ENCODE results near the gene HERC2.
"Not testable (repeated sequence)": the region's sequence is repeated elsewhere in the genome, so short reads cannot be mapped to it uniquely, and the experiment has no call there.

Gene HERC2

DNA sequence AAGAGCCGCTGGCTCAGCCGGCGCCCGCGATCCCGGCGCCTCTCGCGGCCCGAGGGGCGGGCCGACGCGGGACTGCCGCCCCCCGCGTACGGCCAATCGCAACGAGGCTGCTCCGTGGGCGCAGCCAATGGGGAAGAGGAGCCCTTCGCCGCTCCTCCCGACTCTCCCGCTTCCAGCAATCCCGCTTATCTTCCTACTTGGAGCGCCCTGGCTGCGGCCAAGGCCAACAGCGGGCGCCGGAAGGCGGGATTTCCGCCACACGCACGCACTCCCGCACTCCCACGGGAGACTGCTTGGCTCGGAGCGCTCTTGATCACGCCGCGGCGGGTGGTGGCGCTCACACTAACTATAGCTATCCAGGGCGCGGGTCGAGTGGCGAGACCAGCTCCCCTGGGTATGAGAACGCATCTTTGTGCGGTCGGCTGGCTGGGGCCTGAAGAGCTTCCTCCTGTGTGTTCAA, at the start of gene HERC2:
Gene HERC2, minus strand, starts transcription at position 51 of the 460 bp plus-strand sequence. CDS start 746 bp downstream, outside the sequence.
- not testable (repeated sequence) for DNase-seq (ENCODE audit: low read depth)
- peak within 1 kb of the TSS; percentile 49 for H3K4me3 ChIP-seq (ENCODE audit: low read length)

- DNase-seq (ENCODE audit: low read depth); H3K4me3 ChIP-seq (ENCODE audit: low read length): not testable (repeated sequence)
These were observed 43.5 kb upstream of the HERC2 start for GRCh38 chr15:28365502-28365901.

- not testable (repeated sequence) for DNase-seq (ENCODE audit: low read depth); H3K4me3 ChIP-seq (ENCODE audit: low read length)
These were observed 36.0 kb upstream of the HERC2 start, which contains the start of gene GOLGA6L24 for GRCh38 chr15:28357984-28358383. TSS of gene GOLGA6L24 (minus strand) at chr15:28358084. CDS start at chr15:28358023, 61 bp downstream.

GRCh38 chr15:28321358-28322078, 461 bp downstream of the HERC2 start:
- peak overlapping the region; percentile 49 for H3K4me3 ChIP-seq (ENCODE audit: low read length)

GRCh38 chr15:28319725-28320124, 2.3 kb downstream of the HERC2 start:
- not testable (repeated sequence) for H3K4me3 ChIP-seq (ENCODE audit: low read length); DNase-seq (ENCODE audit: low read depth)

More at GRCh38 chr15:28321358-28322078, 461 bp downstream of the HERC2 start:
- DNase-seq (ENCODE audit: low read depth), result not testable (repeated sequence)

GRCh38 chr15:28318828-28319227, 3.2 kb downstream of the HERC2 start:
- DNase-seq (ENCODE audit: low read depth), result not testable (repeated sequence)

GRCh38 chr15:28318122-28318521, 3.9 kb downstream of the HERC2 start:
- DNase-seq (ENCODE audit: low read depth), result not testable (repeated sequence)

More at GRCh38 chr15:28318828-28319227, 3.2 kb downstream of the HERC2 start:
- not testable (repeated sequence) for H3K4me3 ChIP-seq (ENCODE audit: low read length)

GRCh38 chr15:28316958-28317357, 5.0 kb downstream of the HERC2 start:
- not testable (repeated sequence) for DNase-seq (ENCODE audit: low read depth); H3K4me3 ChIP-seq (ENCODE audit: low read length)

More at GRCh38 chr15:28318122-28318521, 3.9 kb downstream of the HERC2 start:
- not testable (repeated sequence) for H3K4me3 ChIP-seq (ENCODE audit: low read length)

DNA sequence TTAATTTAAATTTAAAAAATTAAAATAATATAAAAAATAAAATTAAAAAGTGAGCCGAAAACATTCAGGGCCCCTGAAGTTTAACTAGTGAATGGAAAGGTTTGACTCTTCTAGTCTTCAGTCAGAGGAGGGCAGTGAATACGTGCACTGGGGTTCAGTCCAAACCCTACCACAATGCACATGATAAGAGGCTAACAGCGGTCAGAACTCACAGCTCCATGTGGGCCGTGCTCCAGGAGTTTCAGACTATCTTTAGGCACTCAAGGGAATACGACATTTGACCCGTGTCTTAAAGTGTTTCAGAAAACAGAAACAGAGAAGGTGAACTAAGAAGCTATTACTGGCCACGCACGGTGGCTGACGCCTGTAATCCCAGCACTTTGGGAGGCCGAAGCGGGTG, 11.5 kb downstream of the HERC2 start:
- not testable (repeated sequence) for DNase-seq (ENCODE audit: low read depth); H3K4me3 ChIP-seq (ENCODE audit: low read length)

GRCh38 chr15:28308718-28309117, 13.3 kb downstream of the HERC2 start:
- DNase-seq (ENCODE audit: low read depth); H3K4me3 ChIP-seq (ENCODE audit: low read length): not testable (repeated sequence)

DNA sequence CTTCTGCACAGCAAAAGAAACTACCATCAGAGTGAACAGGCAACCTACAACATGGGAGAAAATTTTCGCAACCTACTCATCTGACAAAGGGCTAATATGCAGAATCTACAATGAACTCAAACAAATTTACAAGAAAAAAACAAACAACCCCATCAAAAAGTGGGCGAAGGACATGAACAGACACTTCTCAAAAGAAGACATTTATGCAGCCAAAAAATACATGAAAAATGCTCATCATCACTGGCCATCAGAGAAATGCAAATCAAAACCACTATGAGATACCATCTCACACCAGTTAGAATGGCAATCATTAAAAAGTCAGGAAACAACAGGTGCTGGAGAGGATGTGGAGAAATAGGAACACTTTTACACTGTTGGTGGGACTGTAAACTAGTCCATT, 16.3 kb downstream of the HERC2 start:
- not testable (repeated sequence) for H3K4me3 ChIP-seq (ENCODE audit: low read length)

DNA sequence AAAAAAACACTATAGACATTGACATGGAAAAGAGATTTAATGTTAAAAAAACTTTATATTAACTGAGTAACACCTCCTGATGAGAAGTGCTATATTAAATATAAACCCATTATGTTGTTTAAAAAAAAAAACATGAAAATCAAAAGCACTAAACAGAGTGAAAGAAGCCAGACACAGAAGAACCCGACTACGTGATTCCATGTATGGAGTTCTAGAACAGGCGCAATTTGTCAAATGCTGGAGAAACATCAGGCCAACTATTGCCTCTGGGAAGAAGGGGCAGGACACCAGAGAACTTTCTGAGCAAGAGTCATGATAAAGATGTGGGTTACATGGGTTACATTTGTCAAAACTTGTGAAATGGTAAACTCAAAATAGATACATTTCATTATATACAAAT, 24.5 kb downstream of the HERC2 start:
- H3K4me3 ChIP-seq (ENCODE audit: low read length); DNase-seq (ENCODE audit: low read depth): not testable (repeated sequence)

More for the DNA sequence above, 16.3 kb downstream of the HERC2 start:
- DNase-seq (ENCODE audit: low read depth), result not testable (repeated sequence)

GRCh38 chr15:28296814-28297213, 25.2 kb downstream of the HERC2 start:
- H3K4me3 ChIP-seq (ENCODE audit: low read length); DNase-seq (ENCODE audit: low read depth): not testable (repeated sequence)

- DNase-seq (ENCODE audit: low read depth), result not testable (repeated sequence)
These were observed 26.9 kb downstream of the HERC2 start for GRCh38 chr15:28295009-28295563.

DNA sequence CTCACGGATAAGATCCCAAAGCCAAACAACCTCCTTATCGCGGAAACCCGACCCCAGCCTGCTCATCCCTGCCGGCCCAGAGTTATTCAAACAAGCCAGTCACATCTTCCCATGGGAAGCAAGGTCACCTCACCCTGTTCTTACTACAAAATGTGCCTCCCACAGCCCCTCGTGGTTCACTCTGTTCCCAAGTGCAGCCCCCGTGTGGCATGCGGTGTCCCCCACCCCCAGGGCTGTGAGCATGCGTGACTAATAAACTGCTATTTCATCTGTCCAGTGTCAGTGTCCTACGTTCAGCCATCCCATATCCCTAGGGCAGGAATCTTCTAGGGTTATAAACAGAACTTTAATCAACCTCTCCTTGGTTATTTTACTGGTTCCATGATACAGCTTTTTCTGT, 27.4 kb downstream of the HERC2 start:
- H3K4me3 ChIP-seq (ENCODE audit: low read length); DNase-seq (ENCODE audit: low read depth): not testable (repeated sequence)

More at GRCh38 chr15:28295009-28295563, 26.9 kb downstream of the HERC2 start:
- H3K4me3 ChIP-seq (ENCODE audit: low read length), result not testable (repeated sequence)

Data from AG10803 (cell line).